ENCODE measurements around the gene PCNP. TPM values are rescaled to one million over a fixed set of nuclear protein-coding genes. Genes with fewer than 3 reads are reported as not detected.
"Not testable (repeated sequence)": the region's sequence is repeated elsewhere in the genome, so short reads cannot be mapped to it uniquely, and the experiment has no call there.

The PCNP gene
- 55.4 and 58.3 TPM in 2 replicates for total RNA-seq

GRCh38 chr3:101573449-101574387, at the start of gene PCNP:
PCNP (plus strand) TSS chr3:101574180; CDS start chr3:101574216, 36 bp downstream.
- DNase-seq (ENCODE audit: low read depth in 2 of 2) = peak; percentile 100

GRCh38 chr3:101527441-101527840, 46.5 kb upstream of the PCNP start:
- no peak for DNase-seq (ENCODE audit: low read depth in 2 of 2)

- no peak for DNase-seq (ENCODE audit: low read depth in 2 of 2)
Observed at GRCh38 chr3:101527906-101528305, 46.1 kb upstream of the PCNP start.

GRCh38 chr3:101529816-101530685, 43.9 kb upstream of the PCNP start:
- no peak for DNase-seq (ENCODE audit: low read depth in 2 of 2)

GRCh38 chr3:101530686-101531047, 43.3 kb upstream of the PCNP start:
- DNase-seq (ENCODE audit: low read depth in 2 of 2) = no peak

GRCh38 chr3:101531473-101532086, 42.4 kb upstream of the PCNP start:
- DNase-seq (ENCODE audit: low read depth in 2 of 2) = peak; percentile 8 to 32

- no peak for DNase-seq (ENCODE audit: low read depth in 2 of 2)
Observed at GRCh38 chr3:101532783-101533602, 41.0 kb upstream of the PCNP start.

- no peak for DNase-seq (ENCODE audit: low read depth in 2 of 2)
Observed at GRCh38 chr3:101533603-101533968, 40.4 kb upstream of the PCNP start.

- DNase-seq (ENCODE audit: low read depth in 2 of 2) = no peak
Observed at GRCh38 chr3:101535221-101535620, 38.8 kb upstream of the PCNP start.

GRCh38 chr3:101536266-101536665, 37.7 kb upstream of the PCNP start:
- no peak for DNase-seq (ENCODE audit: low read depth in 2 of 2)

- not testable (repeated sequence) for DNase-seq (ENCODE audit: low read depth in 2 of 2)
Observed at GRCh38 chr3:101536955-101537354, 37.0 kb upstream of the PCNP start.

GRCh38 chr3:101542957-101543356, 31.0 kb upstream of the PCNP start:
- DNase-seq (ENCODE audit: low read depth in 2 of 2) = no peak

- DNase-seq (ENCODE audit: low read depth in 2 of 2) = peak in 1 of 2 donors; percentile 34
Observed at GRCh38 chr3:101544161-101544850, 29.7 kb upstream of the PCNP start.

GRCh38 chr3:101548527-101549105, 25.4 kb upstream of the PCNP start:
- no peak for DNase-seq (ENCODE audit: low read depth in 2 of 2)

GRCh38 chr3:101549473-101549872, 24.5 kb upstream of the PCNP start:
- DNase-seq (ENCODE audit: low read depth in 2 of 2) = no peak

GRCh38 chr3:101551359-101552081, 22.5 kb upstream of the PCNP start:
- not testable (repeated sequence) for DNase-seq (ENCODE audit: low read depth in 2 of 2)

- DNase-seq (ENCODE audit: low read depth in 2 of 2) = not testable (repeated sequence)
Observed at GRCh38 chr3:101553381-101553780, 20.6 kb upstream of the PCNP start.

- DNase-seq (ENCODE audit: low read depth in 2 of 2) = no peak
Observed at GRCh38 chr3:101556064-101556463, 17.9 kb upstream of the PCNP start.

GRCh38 chr3:101561630-101562328, 12.2 kb upstream of the PCNP start, which contains the start of gene TRMT10C:
TRMT10C (plus strand) TSS chr3:101561868; CDS start chr3:101564782, 2,914 bp downstream.
- DNase-seq (ENCODE audit: low read depth in 2 of 2) = peak; percentile 93 to 95

All from lung microvascular endothelial cell (primary cell).